Kidney (tissue), 14 donors: ENCODE measurements around the gene UQCR11. TPM values are rescaled to one million over a fixed set of nuclear protein-coding genes. Genes with fewer than 3 reads are reported as not detected.

Experiments used
- DNase-seq, 5 donors: peaks; one replicate each; pipeline ENCODE4 v3.0.0-alpha.2; 2013 to 2020
- FAIRE-seq: peaks from 2 replicates; lab custom pipeline; 2012; peaks lifted over from hg19 to GRCh38; lab: Jason Lieb, UNC
- H3K27ac ChIP-seq, 2 donors: one replicate each; pipeline ENCODE4 v1.7.0; 2013; ENCODE audit warnings: low read depth in 2 of 2, low read length in 2 of 2, inconsistent platforms in 1 of 2
- H3K27me3 ChIP-seq: one replicate; pipeline ENCODE4 v1.7.1; 2013; ENCODE audit warnings: low read length, inconsistent platforms; ENCODE audit not compliant: control insufficient read depth, insufficient read depth
- H3K36me3 ChIP-seq, 3 donors: one replicate each; pipeline versions ENCODE4 v1.7.0 to v1.7.1; 2013; ENCODE audit warnings: low read length in 3 of 3, control low read depth in 1 of 3, inconsistent platforms in 1 of 3; ENCODE audit not compliant: insufficient read depth in 3 of 3, control insufficient read depth in 2 of 3
- H3K4me1 ChIP-seq, 3 donors: one replicate each; pipeline versions ENCODE4 v1.7.0 to v1.7.1; 2013; ENCODE audit warnings: low read length in 3 of 3, inconsistent platforms in 1 of 3, low read depth in 1 of 3; ENCODE audit not compliant: control insufficient read depth in 2 of 3, insufficient read depth in 2 of 3
- H3K4me3 ChIP-seq, 3 donors: one replicate each; pipeline versions ENCODE4 v1.7.0 to v1.8.1; 2013; ENCODE audit warnings: low read length in 3 of 3, control low read depth in 1 of 3, inconsistent platforms in 1 of 3
- H3K9ac ChIP-seq, 3 donors: one replicate each; pipeline versions ENCODE4 v1.7.0 to v1.7.1; 2013; ENCODE audit warnings: low read length in 3 of 3, control low read depth in 1 of 3, inconsistent platforms in 1 of 3
- H3K9me3 ChIP-seq, 3 donors: one replicate each; pipeline versions ENCODE4 v1.7.0 to v1.7.1; 2013; ENCODE audit warnings: low read length in 3 of 3, control low read depth in 1 of 3, inconsistent platforms in 1 of 3; ENCODE audit not compliant: control insufficient read depth in 2 of 3, insufficient read depth in 1 of 3
- CTCF ChIP-seq: IDR thresholded peaks from 3 replicates; pipeline ENCODE4 v1.5.1; 2012; ENCODE audit warnings: mild to moderate bottlenecking, moderate library complexity, borderline replicate concordance; ENCODE audit not compliant: insufficient read depth; ENCODE audit errors: extremely low read depth
- intact Hi-C: fragments of 100-400 bp; cut with DNase I; formaldehyde crosslinking; loops from one replicate; pipeline ENCODE4 v1.11.1; 2022
- polyA plus RNA-seq: library from polyadenylated mRNA; stranded (reverse); fragments of 350-450 nt; fragmentation: Illumina TruSeq; extraction: RNeasy Lipid Tissue Mini Kit (QIAGEN cat#74804); gene quantifications from one replicate; pipeline ENCODE4 v1.2.3, GENCODE V29; 2014; ENCODE audit warnings: low read depth, low replicate concordance; ENCODE audit not compliant: insufficient read depth
- total RNA-seq: library from RNA; stranded (reverse); fragmentation: NEBNext Ultra II Directional; extraction: Animal tissue kit (Norgen Biotek cat#: 25700); gene quantifications from one replicate; pipeline ENCODE4 v1.2.1, GENCODE V29; 2021
- donor health status: control.
- donor health status: control.
- donor health status: control.
- donor health status: control.
- donor health status: control.
- donor health status: DM: yes; HTN: yes; CAD: no.
- donor health status: Normal renal cell carcinoma (clear cell type).

UQCR11 gene
- total and polyA plus RNA-seq, 2 donors from 2014 or later, result 200 to 777 TPM

- DNase-seq, result no peak
- TF ChIP-seq CTCF, result no peak
- H3K27ac ChIP-seq, result no peak overlapping the region
- H3K4me1 ChIP-seq, result no peaks in the 10 kb centered on the region
- H3K9ac ChIP-seq, result no peak overlapping the region
- intact Hi-C loops, result no loop called here
- H3K27me3 ChIP-seq, result no peaks in the 10 kb centered on the region
- H3K9me3 ChIP-seq, result no peaks in the 10 kb centered on the region
- no peak overlapping the region for H3K4me3 ChIP-seq
- peaks cover 0 to 9% (median 0%) of the 10 kb centered on the region in 3 donors for H3K36me3 ChIP-seq
- FAIRE-seq, result no peak
These were observed 27.2 kb downstream of the UQCR11 start for GRCh38 chr19:1577929-1578618.

- Histone ChIP-seq H3K4me3 (no peak overlapping the region), H3K9me3 (no peaks in the 10 kb centered on the region), H3K36me3 (peaks cover 0 to 8% (median 0%) of the 10 kb centered on the region in 3 donors), H3K27me3 (no peaks in the 10 kb centered on the region), H3K4me1 (no peaks in the 10 kb centered on the region), H3K27ac (no peak overlapping the region), H3K9ac (no peak overlapping the region)
- FAIRE-seq, result no peak
- TF ChIP-seq CTCF, result no peak
- intact Hi-C loops, result no loop called here
- no peak for DNase-seq
These were observed 28.0 kb downstream of the UQCR11 start for GRCh38 chr19:1577090-1577928.

GRCh38 chr19:1576242-1577089, 28.8 kb downstream of the UQCR11 start:
- H3K9ac ChIP-seq, result no peak overlapping the region
- no peaks in the 10 kb centered on the region for H3K9me3 ChIP-seq
- TF ChIP-seq CTCF, result no peak
- intact Hi-C loops, result no loop called here
- peaks cover 0 to 5% (median 0%) of the 10 kb centered on the region in 3 donors for H3K36me3 ChIP-seq
- no peak overlapping the region for H3K27ac ChIP-seq
- H3K4me3 ChIP-seq, result no peak overlapping the region
- H3K4me1 ChIP-seq, result no peaks in the 10 kb centered on the region
- FAIRE-seq (no peak), DNase-seq (no peak)
- H3K27me3 ChIP-seq, result no peaks in the 10 kb centered on the region
